Stimulated activated naive CD8-positive, alpha-beta T cell treated with anti-CD3 and anti-CD28 coated beads, Interleukin-15, Interleukin-2, amounts not matched to agents 100 ng/mL and 50 ng/mL, for 24 hours (primary cell): ENCODE data around the gene OGFOD1.

ENCODE experiments used
- H3K27ac Mint-ChIP-seq: one replicate; pipeline ENCODE4 v1.8.0; 2021; ENCODE audit warnings: mild to moderate bottlenecking, mixed read lengths
- H3K27me3 Mint-ChIP-seq: one replicate; pipeline ENCODE4 v1.8.0; 2021; ENCODE audit warnings: mixed read lengths
- H3K36me3 Mint-ChIP-seq: one replicate; pipeline ENCODE4 v1.8.0; 2021; ENCODE audit warnings: low read depth, mixed read lengths
- H3K4me1 Mint-ChIP-seq: one replicate; pipeline ENCODE4 v1.8.0; 2021; ENCODE audit warnings: low read depth, mixed read lengths
- H3K4me3 Mint-ChIP-seq: one replicate; pipeline ENCODE4 v1.8.0; 2021; ENCODE audit warnings: mild to moderate bottlenecking, mixed read lengths
- H3K9me3 Mint-ChIP-seq: one replicate; pipeline ENCODE4 v1.8.0; 2021; ENCODE audit warnings: mixed read lengths

Gene OGFOD1

DNA sequence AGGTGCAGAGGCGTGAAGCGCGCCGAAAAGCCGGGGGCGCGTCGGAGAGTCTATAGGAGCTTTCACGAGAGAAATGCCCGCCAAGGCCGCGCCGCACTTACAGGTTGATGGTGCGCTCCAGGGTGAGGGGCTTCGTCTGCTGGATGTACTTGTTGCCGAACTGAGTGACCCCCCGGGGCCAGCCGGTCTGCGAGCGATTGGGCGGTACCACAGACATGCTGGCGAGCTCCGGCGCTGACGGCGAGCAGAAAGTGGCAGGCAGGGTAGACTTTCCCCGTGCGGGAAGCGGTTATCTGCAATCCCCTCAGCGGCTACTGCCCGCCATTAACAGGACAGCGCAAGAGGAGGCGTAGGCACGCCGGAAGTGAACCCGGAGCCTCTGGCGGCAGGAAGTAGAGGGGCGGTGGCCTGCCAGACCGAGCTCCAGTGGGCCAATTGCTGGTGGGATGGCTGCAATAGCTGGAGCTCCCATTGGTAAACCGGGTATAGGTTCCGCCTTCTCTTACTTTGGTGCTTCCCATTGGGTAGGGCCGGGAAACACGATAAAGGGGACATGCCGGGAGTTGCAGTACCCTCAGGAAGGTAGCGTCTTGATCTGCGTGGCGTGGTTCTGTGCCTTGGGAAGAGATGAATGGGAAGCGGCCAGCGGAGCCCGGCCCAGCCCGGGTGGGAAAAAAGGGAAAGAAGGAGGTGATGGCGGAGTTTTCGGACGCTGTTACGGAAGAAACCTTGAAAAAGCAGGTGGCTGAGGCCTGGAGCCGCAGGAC lies at the start of gene OGFOD1, which contains the start of gene NUDT21:
Gene OGFOD1, plus strand, starts transcription at position 569 of the 767 bp plus-strand sequence. Its CDS starts 59 bp downstream, at position 628.
Gene NUDT21, minus strand, starts transcription at position 347 of the 767 bp plus-strand sequence. Its CDS starts 130 bp downstream, at position 217.
- Mint-ChIP-seq H3K4me1 (peaks cover 51% of the 10 kb centered on the region), H3K27me3 (no peaks in the 10 kb centered on the region), H3K36me3 (peaks cover 42% of the 10 kb centered on the region), H3K4me3 (peak within 1 kb of the TSS; percentile 94), H3K9me3 (no peaks in the 10 kb centered on the region), H3K27ac (peak within 1 kb of the TSS; percentile 96)

DNA sequence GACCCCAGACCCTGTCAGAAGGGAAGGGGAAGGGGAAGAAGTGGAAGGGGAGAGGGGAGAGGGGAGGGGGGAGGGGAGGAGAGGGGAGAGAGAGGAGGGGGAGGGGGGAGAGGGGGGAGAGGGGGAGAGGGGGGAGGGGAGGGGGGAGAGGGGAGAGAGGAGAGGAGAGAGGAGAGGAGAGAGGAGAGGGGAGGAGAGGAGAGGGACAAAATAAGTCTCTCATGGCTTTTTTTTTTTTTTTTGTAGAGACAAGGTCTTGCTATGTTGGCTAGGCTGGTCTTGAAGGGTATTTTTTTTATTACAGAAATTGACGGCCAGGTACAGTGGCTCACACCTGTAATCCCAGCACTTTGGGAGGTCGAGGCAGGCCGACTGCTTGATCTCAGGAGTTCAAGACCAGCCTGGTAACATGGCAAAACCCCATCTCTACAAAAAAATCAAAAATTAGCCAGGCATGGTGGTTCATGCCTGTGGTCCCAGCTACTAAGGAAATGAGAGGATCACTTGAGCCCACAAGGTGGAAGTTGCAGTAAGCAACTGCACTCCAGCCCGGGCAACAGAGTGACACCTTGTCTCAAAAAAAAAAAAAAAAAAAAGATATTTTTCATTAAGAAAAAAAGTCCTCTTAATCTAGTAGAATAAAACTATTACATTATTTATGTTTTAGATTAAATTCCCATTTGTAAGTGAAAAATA lies 45.2 kb upstream of the OGFOD1 start:
- Mint-ChIP-seq H3K4me1 (peaks cover 4% of the 10 kb centered on the region), H3K4me3 (no peak overlapping the region), H3K9me3 (no peaks in the 10 kb centered on the region), H3K36me3 (peaks cover 50% of the 10 kb centered on the region), H3K27ac (no peak overlapping the region), H3K27me3 (no peaks in the 10 kb centered on the region)

DNA sequence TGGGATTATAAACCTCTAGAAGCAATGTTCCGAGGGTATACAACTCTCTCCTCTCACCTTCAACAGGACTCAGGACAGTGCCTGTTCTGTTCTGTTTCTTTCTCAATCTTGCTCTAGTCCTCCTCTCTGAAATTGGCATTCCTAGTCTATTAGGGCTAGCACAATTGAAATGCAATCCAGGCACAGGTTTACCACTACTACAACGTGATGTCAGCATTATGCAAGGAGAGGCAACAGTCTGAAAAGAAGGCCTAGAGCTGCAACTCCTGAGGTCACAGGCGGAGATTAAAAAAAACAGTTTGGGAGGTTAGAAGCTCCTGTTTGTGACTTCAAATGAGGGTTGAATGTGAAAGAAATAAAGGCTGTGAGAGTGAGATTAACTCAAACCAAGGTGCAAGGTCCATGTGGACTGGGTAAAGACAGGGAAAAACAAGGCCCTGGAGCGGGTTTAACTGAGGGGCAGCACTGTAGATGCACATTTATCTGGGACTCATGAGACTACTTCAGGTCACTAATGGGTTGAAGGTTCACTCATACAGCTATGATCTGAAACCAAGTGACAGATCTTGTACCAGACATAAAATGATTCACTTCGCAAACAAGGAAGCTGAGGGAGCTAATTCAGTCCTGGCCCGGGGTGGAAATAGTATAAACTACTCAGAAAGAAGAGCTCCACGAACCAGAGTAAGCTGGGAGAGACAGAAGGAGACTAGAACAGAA lies 42.8 kb upstream of the OGFOD1 start:
- H3K4me3 Mint-ChIP-seq, result no peak overlapping the region
- no peak overlapping the region for H3K27ac Mint-ChIP-seq
- H3K27me3 Mint-ChIP-seq, result no peaks in the 10 kb centered on the region
- H3K36me3 Mint-ChIP-seq, result peaks cover 46% of the 10 kb centered on the region
- H3K9me3 Mint-ChIP-seq, result no peaks in the 10 kb centered on the region
- H3K4me1 Mint-ChIP-seq, result peaks cover 4% of the 10 kb centered on the region

DNA sequence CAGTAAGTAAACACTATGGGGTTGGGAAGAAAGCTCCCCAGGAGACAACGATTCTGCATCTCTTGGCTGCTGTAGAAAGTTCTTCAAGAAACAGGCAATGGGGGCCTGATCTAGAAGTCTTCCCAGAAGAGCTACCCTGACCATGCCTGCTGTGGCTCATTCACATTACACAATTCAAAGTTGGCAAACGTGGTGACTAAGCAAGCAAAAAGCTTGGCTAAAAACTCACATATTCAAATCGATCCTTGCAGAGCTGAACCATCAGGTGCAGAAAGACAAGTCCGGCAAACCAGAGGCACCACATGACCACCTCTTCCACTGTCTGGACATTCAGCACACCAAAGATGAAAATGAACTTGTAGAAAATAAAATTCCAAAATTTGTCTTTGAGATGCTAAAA lies 42.2 kb upstream of the OGFOD1 start:
- Mint-ChIP-seq H3K4me3 (no peak overlapping the region), H3K36me3 (peaks cover 47% of the 10 kb centered on the region), H3K27me3 (no peaks in the 10 kb centered on the region), H3K4me1 (peaks cover 4% of the 10 kb centered on the region), H3K27ac (no peak overlapping the region), H3K9me3 (no peaks in the 10 kb centered on the region)

DNA sequence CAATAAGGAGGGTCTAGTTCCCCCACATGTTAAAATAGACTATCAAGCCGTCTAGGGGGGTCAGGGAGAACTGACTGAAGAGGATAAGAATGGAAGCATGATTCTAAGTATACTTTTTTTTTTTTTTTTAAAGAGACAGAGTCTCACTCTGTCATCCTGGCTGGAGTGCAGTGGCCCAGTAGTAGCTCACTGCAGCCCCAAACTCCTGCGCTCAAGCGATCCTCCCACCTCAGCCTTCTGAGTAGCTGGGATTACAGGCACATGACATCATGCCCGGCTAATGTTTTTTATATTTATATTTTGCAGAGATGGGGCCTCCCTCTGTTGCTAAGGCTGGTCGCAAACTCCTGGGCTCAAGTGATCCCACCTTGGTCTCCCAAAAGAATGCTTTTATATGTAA lies 40.2 kb upstream of the OGFOD1 start:
- Mint-ChIP-seq H3K4me1 (peaks cover 13% of the 10 kb centered on the region), H3K4me3 (no peak overlapping the region), H3K27me3 (no peaks in the 10 kb centered on the region), H3K27ac (no peak overlapping the region), H3K36me3 (peaks cover 42% of the 10 kb centered on the region), H3K9me3 (no peaks in the 10 kb centered on the region)

DNA sequence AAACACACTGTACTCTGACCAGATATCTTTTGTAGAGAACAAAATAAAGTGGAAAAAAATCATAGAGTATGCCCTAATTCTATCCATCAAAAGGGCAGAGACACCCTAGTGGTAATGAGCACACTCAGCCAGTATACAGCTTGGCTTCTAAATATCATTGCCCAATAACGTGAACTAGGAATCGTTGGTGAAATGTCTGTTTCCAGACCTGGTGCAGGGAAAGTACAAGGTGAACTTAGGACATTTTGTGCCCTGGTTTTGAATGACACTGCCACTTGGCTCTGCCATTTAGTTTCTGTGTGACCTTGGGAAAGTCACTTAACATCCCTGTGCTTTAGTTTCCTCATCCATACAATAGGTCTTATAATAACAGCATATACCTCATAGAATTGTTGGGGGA lies 39.7 kb upstream of the OGFOD1 start:
- Mint-ChIP-seq H3K9me3 (no peaks in the 10 kb centered on the region), H3K36me3 (peaks cover 43% of the 10 kb centered on the region), H3K4me3 (no peak overlapping the region), H3K4me1 (peaks cover 13% of the 10 kb centered on the region), H3K27me3 (no peaks in the 10 kb centered on the region), H3K27ac (no peak overlapping the region)

DNA sequence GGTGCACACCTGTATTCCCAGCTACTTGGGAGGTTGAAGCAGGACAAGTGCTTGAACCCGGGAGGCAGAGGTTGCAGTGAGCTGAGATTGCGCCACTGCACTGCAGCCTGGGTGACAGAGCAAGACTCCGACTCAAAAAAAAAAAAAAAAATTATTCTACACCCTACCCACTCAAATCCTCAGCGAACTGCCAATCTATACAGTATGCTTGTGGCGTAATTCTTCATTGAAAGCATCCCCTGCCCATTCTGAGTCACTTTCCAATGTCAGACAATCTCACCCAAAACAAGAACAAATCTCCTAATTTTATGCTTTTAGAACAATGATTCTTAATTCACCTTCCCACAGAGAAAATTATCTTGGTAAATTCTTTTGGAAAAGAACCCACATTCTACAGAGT lies 38.0 kb upstream of the OGFOD1 start:
- Mint-ChIP-seq H3K27ac (no peak overlapping the region), H3K36me3 (peaks cover 46% of the 10 kb centered on the region), H3K4me1 (peaks cover 13% of the 10 kb centered on the region), H3K9me3 (no peaks in the 10 kb centered on the region), H3K27me3 (no peaks in the 10 kb centered on the region), H3K4me3 (no peak overlapping the region)

DNA sequence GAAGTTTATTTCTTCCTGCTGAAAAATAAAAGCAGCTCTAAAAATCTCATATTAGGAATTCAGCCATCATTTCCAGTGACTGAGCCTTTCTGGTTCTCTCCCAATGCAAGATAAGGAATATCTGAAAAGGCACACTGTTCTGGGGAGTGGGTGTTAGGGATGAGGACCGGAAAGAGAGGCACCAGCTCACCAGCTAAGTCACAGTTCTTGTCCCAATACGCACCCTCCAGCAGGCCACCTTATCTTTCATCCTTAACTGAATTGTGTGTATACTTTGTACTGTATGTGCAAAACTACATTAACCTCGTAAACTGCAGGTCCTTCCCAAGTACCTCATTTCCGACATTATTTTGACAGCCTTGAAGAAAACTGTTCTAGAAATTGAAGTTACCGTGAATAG lies 37.0 kb upstream of the OGFOD1 start:
- H3K4me3 Mint-ChIP-seq, result no peak overlapping the region
- H3K36me3 Mint-ChIP-seq, result peaks cover 42% of the 10 kb centered on the region
- no peaks in the 10 kb centered on the region for H3K9me3 Mint-ChIP-seq
- H3K27me3 Mint-ChIP-seq, result no peaks in the 10 kb centered on the region
- peaks cover 17% of the 10 kb centered on the region for H3K4me1 Mint-ChIP-seq
- H3K27ac Mint-ChIP-seq, result no peak overlapping the region

DNA sequence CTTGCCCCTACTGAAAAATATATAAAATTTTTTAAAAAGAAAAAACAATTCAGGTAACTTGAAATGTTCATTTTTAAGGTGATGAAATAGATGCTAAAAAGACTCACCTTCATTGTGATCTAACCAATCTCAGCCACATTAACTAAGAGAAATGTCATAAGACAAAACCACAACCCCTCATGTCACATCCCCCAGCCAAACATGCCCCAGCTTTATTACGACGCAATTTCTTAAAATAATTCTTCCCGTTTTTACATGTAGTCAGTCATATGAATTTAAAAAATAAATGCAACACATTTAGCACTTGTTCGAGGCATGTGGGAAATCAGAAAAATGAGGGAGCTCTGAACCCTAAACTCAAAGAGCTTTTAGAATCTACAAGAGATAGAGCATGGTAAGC lies 35.5 kb upstream of the OGFOD1 start:
- Mint-ChIP-seq H3K4me1 (peaks cover 28% of the 10 kb centered on the region), H3K9me3 (no peaks in the 10 kb centered on the region), H3K4me3 (no peak overlapping the region), H3K27ac (no peak overlapping the region), H3K36me3 (peaks cover 33% of the 10 kb centered on the region), H3K27me3 (no peaks in the 10 kb centered on the region)

DNA sequence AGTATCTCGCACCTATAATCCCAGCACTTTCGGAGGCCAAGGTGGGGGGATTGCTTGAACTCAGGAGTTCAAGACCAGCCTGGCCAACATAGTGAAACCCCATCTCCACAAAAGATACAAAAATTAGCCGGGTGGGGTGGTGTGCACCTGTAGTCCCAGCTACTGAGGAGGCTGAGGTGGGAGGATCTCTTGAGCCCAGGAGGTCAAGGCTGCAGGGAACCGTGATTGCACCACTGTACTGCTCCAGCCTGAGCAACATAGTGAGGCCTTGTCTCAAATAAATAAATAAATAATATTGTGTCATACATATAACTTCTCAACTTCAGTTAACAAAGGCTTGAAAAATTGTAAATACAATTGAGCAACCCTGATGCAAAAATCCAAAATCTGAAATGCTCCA lies 34.2 kb upstream of the OGFOD1 start:
- Mint-ChIP-seq H3K9me3 (no peaks in the 10 kb centered on the region), H3K27me3 (no peaks in the 10 kb centered on the region), H3K36me3 (peaks cover 27% of the 10 kb centered on the region), H3K4me3 (no peak overlapping the region), H3K4me1 (peaks cover 38% of the 10 kb centered on the region), H3K27ac (no peak overlapping the region)

DNA sequence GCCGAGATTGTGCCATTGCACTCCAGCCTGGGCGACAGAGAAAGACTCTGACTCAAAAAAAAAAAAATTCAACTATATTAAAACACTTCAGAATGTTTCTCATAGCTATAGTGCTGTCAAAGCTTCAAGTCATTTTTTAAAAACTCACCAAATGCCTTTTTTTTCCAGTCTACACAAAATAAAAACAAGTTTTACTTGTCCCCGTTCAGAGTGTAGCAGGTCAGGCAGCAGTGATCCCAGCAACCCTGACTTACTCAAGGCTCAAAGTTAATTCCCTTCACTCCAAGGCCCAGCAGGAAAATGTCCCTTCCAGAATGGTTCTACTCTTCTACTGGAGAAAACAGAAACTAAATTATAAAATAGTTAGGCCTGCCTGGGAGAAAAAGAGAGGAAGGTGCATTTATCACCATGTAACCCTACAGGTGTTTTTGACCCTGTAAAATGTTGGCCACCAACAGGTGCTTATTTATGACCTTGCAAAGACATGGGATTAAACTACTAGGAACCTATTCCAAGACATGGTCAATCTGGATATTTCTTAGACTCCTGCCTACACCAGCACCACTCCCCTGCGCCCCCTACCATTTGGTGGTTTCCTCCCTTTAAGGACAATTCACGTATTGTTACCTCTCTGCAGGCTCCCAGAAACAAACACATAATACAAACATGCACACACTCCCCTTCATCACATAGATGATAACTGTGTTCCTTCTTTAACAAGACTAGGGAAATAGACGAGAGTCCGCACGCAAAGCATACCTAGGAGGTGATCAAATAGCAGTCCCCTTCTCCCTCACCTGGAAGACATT lies 31.4 kb upstream of the OGFOD1 start:
- no peak overlapping the region for H3K4me3 Mint-ChIP-seq
- H3K9me3 Mint-ChIP-seq, result no peaks in the 10 kb centered on the region
- peaks cover 59% of the 10 kb centered on the region for H3K4me1 Mint-ChIP-seq
- no peak overlapping the region for H3K27ac Mint-ChIP-seq
- H3K36me3 Mint-ChIP-seq, result peaks cover 14% of the 10 kb centered on the region
- no peaks in the 10 kb centered on the region for H3K27me3 Mint-ChIP-seq

DNA sequence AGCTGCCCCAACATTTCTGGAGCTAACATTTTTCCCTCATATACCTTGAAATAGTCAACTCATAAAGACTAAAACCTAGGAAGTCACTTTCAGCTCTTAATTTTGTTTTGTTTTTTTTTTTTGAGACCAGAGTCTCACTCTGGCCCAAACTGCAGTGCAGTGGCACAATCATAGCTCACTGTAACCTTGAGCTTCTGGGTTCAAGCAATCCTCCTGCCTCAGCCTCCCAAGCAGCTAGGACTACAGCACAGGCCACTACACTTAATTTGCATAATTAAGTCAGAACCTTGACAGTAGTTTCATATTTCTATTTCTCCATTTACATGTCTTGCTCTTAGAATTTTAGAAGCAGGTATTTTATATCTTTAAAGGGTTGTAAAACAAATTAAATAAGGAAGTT lies 30.7 kb upstream of the OGFOD1 start:
- Mint-ChIP-seq H3K27me3 (no peaks in the 10 kb centered on the region), H3K27ac (no peak overlapping the region), H3K4me1 (peaks cover 52% of the 10 kb centered on the region), H3K4me3 (no peak overlapping the region), H3K9me3 (no peaks in the 10 kb centered on the region), H3K36me3 (peaks cover 9% of the 10 kb centered on the region)

DNA sequence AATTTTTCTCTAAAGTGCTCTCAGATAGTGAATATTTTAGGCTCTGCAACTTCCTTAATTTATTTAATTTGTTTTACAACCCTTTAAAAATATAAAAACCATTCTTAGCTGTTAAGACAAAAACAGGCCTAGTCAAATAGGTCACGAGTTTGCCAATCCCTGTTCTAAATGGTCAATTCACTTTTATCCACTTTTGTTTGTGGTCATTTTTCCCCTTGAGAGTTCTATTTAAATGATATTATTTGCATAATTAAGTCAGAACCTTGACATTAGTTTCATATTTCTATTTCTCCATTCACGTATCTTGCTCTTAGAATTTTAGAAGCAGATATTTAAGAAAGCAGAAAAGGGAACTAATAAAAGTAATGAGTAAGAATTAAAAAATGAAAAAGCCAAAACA lies 30.0 kb upstream of the OGFOD1 start:
- Mint-ChIP-seq H3K27me3 (no peaks in the 10 kb centered on the region), H3K4me3 (no peak overlapping the region), H3K36me3 (peaks cover 6% of the 10 kb centered on the region), H3K4me1 (peaks cover 53% of the 10 kb centered on the region), H3K27ac (peak overlapping the region; percentile 36), H3K9me3 (no peaks in the 10 kb centered on the region)

DNA sequence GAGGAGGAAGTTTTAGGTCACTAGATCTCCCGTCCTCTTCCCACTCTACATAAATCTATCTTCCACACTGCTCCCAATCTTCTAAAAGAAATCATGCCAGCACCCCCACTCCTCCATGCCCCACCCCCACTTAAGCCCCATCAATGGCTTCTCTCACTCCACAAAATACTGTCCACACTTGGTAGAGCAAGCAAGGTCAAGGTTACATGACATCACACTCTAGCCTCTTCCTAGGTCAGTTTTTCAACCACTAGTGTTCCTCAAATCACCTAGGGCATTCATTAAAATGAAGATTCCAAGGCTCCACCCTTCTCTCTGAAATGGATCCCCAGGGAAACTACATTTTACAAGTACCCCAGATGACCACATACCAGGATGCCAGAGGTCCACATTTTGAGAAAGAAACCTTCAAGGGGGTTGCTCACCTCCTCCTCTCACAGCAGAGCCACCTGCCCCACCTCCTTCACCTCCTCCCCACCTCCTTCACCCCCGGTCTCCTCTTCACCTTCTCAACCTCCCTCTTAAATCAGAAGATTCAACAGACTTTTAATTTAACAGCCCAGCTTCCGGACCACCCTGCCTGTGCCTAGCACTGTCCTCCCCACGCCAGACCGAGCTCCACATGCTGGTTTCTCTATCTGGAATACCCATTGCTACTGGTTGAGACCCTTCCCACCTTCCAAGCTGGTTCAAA lies 29.2 kb upstream of the OGFOD1 start:
- Mint-ChIP-seq H3K27me3 (no peaks in the 10 kb centered on the region), H3K36me3 (peaks cover 6% of the 10 kb centered on the region), H3K4me1 (peaks cover 53% of the 10 kb centered on the region), H3K4me3 (peak overlapping the region; percentile 37), H3K9me3 (no peaks in the 10 kb centered on the region), H3K27ac (peak overlapping the region; percentile 24)
